Tibial nerve (tissue), 4 donors: ENCODE measurements around the gene RPL36.

Experiments
- EP300 ChIP-seq, 2 donors: sonication (generic); formaldehyde crosslinking; IDR thresholded peaks; one replicate each; pipeline ENCODE4 v1.6.1; 2017; ENCODE audit warnings: antibody characterized with exemption in 2 of 2, mild to moderate bottlenecking in 1 of 2
- POLR2A ChIP-seq, 2 donors: fragments of 450-650 bp; IDR thresholded peaks; one replicate each; pipeline ENCODE4 v1.6.1; 2017; ENCODE audit warnings: antibody characterized with exemption in 2 of 2, mild to moderate bottlenecking in 2 of 2, moderate library complexity in 2 of 2
- TF ChIP-seq, protein P1 (sequence below), 5 experiments: fragments of 200-600 bp in 3 of 5; fragments of 450-650 bp in 2 of 5; sonication (generic) in 3 of 5; IDR thresholded peaks; one replicate each; pipeline ENCODE4 v1.5.1; 2016 to 2019; ENCODE audit warnings: antibody characterized with exemption in 5 of 5, mild to moderate bottlenecking in 3 of 5, moderate library complexity in 2 of 5

DNA sequence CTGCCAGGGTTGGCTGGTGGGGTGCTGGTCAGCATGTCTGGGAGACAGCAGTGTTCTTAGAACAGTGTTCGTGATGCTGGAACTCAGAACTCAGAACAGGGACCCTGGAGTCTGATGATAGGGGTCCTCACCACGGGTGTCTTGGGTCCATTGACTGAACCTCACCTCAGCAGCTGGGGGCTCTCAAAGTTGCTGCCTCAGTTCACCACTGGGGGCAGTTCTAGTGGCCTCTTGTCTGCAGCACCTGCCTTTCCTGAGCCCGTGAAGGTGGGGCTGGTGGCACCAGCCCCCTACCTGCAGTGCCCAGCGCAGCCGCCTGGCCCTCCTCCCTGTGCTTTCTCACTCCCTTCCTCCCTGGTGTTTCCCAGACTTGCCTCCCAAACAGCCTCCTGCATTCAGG, 38.7 kb upstream of the RPL36 start:
- TF ChIP-seq, protein P1, sequence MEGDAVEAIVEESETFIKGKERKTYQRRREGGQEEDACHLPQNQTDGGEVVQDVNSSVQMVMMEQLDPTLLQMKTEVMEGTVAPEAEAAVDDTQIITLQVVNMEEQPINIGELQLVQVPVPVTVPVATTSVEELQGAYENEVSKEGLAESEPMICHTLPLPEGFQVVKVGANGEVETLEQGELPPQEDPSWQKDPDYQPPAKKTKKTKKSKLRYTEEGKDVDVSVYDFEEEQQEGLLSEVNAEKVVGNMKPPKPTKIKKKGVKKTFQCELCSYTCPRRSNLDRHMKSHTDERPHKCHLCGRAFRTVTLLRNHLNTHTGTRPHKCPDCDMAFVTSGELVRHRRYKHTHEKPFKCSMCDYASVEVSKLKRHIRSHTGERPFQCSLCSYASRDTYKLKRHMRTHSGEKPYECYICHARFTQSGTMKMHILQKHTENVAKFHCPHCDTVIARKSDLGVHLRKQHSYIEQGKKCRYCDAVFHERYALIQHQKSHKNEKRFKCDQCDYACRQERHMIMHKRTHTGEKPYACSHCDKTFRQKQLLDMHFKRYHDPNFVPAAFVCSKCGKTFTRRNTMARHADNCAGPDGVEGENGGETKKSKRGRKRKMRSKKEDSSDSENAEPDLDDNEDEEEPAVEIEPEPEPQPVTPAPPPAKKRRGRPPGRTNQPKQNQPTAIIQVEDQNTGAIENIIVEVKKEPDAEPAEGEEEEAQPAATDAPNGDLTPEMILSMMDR (IDR thresholded peaks at IDR 0.05), result no peak
- TF ChIP-seq POLR2A (IDR thresholded peaks at IDR 0.05) (no peak), EP300 (IDR thresholded peaks at IDR 0.05) (no peak)
